ENCODE results near the gene PTPRN2.

The PTPRN2 gene

DNA sequence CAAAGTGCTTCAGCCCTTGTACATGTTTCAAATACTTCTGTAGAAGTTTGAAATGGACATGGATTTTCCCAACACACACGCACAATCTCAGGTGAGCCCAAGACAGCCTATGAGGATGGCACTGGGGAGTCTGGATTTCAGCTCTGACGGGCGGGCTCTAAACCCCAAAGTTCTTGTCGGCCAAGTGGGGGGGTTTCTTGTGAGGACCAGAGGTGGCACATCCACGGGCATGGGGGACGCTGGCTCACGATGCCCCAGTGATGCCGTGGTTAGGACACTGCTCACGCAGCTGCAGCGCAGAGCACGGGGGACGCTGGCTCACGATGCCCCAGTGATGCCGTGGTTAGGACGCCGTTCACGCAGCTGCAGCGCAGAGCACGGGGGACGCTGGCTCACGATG, 970.7 kb downstream of the PTPRN2 start:
- TF ChIP-seq, protein P1, sequence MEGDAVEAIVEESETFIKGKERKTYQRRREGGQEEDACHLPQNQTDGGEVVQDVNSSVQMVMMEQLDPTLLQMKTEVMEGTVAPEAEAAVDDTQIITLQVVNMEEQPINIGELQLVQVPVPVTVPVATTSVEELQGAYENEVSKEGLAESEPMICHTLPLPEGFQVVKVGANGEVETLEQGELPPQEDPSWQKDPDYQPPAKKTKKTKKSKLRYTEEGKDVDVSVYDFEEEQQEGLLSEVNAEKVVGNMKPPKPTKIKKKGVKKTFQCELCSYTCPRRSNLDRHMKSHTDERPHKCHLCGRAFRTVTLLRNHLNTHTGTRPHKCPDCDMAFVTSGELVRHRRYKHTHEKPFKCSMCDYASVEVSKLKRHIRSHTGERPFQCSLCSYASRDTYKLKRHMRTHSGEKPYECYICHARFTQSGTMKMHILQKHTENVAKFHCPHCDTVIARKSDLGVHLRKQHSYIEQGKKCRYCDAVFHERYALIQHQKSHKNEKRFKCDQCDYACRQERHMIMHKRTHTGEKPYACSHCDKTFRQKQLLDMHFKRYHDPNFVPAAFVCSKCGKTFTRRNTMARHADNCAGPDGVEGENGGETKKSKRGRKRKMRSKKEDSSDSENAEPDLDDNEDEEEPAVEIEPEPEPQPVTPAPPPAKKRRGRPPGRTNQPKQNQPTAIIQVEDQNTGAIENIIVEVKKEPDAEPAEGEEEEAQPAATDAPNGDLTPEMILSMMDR (IDR thresholded peaks at IDR 0.05; ENCODE audit: low read depth, low read length): no peak
- no peak overlapping the region for H3K4me3 ChIP-seq (ENCODE audit: low read depth, low read length)

DNA sequence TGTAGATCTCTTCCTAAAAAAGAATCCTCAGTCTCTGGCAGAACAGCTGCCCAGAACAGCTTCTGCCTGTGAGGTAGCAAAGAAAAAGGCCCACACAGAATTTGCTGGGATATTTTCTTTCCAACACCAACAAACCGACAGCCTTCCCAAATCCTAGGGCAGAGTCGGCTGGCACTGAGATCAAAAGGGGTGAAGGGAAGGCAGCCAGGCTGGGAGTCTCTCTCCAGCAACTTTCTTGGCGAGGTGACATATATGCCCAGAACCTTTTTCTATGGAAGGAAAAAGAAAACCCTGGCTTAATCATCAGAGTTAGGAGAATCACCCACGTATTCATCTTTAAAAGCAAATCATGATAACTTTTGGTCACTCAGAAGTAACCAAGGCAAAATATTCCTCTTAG, 971.2 kb downstream of the PTPRN2 start:
- H3K4me3 ChIP-seq (ENCODE audit: low read depth, low read length): no peak overlapping the region
- TF ChIP-seq, protein P1 (IDR thresholded peaks at IDR 0.05; ENCODE audit: low read depth, low read length): no peak

DNA sequence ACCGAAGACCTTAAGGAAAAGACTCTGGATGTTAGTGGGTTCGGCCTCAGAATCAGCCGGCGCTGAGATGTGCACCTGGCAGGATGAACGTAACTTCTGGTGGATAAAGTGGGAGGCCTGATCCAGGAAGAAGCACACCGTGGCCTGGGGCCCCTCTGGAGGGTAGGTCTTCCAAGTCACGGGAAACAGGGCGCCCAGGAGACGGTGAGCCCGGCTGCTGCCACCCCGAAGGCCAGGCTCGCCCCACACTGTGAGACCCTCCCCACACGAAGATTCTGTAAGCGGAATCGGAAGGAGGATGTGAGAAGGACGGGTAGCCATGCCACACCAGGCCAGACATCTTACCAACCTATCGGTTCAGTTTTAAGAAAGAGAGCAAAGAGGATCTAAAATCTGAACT, 971.8 kb downstream of the PTPRN2 start:
- no peak overlapping the region for H3K4me3 ChIP-seq (ENCODE audit: low read depth, low read length)
- TF ChIP-seq, protein P1 (IDR thresholded peaks at IDR 0.05; ENCODE audit: low read depth, low read length): no peak

GRCh38 chr7:157615101-157615817, 972.4 kb downstream of the PTPRN2 start:
- no peak overlapping the region for H3K4me3 ChIP-seq (ENCODE audit: low read depth, low read length)
- TF ChIP-seq, protein P1 (IDR thresholded peaks at IDR 0.05; ENCODE audit: low read depth, low read length): no peak

DNA sequence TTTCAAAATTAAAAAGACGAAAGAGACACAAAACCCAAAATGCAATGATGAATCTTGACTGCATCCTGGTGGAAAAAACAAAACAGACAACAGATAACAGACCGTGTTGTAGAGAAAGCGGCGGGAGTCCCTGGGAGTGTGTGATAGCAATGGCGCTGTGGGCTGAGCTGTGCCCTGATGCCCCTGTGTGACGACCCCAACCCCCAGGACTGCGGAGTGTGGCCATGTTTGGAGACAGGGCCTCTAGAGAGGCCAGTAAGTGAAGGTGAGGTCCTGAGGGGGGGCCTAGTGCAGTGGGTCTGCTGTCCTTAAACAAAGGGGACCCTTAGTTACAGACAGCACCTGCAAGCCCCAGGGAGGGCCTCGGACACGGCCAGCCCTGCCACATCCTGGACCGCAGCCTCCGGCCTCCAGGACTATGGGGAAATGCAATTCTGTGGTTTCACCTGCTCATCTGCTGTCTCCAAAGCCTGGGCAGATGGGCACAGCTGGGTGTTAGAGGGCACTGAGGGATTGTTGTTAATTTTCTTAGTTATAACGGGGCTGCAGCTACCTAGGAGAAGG, 973.1 kb downstream of the PTPRN2 start:
- no peak overlapping the region for H3K4me3 ChIP-seq (ENCODE audit: low read depth, low read length)
- TF ChIP-seq, protein P1 (IDR thresholded peaks at IDR 0.05; ENCODE audit: low read depth, low read length): no peak

DNA sequence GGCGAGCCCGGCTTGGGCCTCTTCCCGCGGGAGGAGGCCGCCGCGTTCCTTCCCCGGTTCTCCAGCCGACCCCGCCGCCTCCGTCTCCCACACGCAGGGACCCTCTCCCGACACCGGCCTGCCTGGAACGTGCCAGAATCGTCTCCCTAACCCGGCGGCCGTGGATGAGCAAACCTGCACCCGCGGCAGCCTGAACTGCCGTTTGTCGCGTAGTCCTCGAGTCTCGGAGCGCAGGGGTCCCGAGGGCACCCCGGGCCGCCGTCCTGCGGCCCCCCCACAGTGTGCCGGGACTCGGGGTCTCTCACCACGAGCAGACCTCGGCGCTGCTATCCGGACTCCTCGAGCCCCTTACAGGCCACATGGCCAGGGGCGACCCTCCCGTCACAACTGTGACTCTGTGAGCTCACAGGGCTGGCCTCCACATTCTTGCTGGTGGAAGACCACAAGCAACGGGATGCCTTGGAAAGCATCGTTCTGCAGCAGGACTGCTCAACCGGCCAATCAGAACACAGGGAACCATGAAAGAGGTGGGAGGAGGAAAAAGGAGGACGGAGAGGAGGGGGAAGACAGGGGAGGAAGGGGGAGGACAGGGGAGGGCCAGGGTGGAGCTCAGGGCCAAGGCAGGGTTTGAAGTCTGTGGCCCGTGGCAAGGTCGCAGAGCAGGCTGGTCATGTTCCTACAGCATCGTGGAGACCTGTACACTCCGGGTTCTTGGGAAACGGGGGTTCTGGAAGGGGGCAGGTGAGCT, 973.9 kb downstream of the PTPRN2 start:
- H3K4me3 ChIP-seq (ENCODE audit: low read depth, low read length): no peak overlapping the region
- TF ChIP-seq, protein P1 (IDR thresholded peaks at IDR 0.05; ENCODE audit: low read depth, low read length): no peak

Data from WI38 (cell line).